HCEC 1CT (cell line): ENCODE data around the gene KLF4.

ENCODE experiments used
- DNase-seq: peaks from one replicate; pipeline ENCODE4 v3.0.0-alpha.2; 2017

The KLF4 gene

DNA sequence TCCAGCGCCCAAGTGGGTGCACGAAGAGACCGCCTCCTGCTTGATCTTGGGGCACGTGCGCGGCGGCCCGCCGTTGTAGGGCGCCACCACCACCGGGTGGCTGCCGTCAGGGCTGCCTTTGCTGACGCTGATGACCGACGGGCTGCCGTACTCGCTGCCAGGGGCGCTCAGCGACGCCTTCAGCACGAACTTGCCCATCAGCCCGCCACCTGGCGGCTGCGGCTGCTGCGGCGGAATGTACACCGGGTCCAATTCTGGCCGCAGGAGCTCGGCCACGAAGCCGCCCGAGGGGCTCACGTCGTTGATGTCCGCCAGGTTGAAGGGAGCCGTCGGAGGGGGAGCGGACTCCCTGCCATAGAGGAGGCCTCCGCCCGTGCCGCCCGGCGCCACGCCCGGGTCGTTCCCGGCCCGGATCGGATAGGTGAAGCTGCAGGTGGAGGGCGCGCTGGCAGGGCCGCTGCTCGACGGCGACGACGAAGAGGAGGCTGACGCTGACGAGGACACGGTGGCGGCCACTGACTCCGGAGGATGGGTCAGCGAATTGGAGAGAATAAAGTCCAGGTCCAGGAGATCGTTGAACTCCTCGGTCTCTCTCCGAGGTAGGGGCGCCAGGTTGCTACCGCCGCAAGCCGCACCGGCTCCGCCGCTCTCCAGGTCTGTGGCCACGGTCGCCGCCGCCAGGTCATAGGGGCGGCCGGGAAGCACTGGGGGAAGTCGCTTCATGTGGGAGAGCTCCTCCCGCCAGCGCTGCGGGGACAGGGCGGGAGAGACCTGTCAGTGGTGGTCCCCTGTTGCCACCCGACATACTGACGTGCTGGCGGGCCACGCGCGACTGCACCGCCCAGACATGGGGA lies 1.8 kb downstream of the KLF4 start:
- no peak for DNase-seq

DNA sequence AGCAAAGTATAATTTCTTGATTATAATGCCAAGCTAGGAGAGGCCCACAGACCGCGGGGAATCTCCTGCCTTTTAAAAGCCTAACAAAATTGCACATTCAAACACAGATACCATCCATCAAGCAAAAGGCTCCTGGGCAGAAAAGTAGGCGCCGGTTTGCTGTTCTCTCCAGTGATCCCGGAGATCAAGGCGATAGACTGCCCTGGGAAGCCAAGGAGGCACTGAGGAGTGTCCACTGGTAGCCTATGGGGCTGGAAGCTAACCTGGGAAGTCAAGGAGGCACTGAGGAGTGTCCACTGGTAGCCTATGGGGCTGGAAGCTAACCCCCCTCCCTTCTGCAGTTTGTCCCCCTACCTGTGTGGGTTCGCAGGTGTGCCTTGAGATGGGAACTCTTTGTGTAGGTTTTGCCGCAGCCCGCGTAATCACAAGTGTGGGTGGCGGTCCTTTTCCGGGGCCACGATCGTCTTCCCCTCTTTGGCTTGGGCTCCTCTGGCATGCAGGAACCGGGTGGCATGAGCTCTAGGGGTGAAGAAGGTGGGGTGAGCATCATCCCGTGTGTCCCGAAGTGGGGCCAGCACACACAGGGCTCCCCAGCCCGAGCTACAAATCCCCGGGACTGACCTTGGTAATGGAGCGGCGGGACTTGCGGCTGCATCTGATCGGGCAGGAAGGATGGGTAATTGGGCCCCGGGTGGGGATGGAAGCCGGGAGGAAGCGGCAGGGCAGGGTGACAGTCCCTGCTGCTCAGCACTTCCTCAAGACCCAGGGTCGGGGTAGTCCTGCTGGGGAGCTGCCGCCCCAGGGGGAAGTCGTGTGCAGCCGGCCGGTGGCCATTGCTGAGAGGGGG lies 2.7 kb downstream of the KLF4 start:
- no peak for DNase-seq

DNA sequence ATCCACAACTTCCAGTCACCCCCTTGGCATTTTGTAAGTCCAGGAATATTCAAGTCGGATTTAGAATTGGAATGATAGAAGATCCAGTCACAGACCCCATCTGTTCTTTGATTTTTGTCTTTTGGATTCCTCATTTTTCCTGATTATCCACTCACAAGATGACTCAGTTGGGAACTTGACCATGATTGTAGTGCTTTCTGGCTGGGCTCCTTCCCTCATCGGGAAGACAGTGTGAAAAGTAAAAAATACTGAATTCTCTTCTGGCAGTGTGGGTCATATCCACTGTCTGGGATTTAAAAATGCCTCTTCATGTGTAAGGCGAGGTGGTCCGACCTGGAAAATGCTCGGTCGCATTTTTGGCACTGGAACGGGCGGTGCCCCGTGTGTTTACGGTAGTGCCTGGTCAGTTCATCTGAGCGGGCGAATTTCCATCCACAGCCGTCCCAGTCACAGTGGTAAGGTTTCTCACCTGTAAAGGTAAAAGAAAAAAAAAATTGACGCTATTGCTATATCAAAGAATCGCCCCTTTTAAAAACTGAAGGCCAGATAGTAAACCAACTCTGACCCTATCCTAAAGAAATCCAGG lies 4.0 kb downstream of the KLF4 start:
- no peak for DNase-seq

DNA sequence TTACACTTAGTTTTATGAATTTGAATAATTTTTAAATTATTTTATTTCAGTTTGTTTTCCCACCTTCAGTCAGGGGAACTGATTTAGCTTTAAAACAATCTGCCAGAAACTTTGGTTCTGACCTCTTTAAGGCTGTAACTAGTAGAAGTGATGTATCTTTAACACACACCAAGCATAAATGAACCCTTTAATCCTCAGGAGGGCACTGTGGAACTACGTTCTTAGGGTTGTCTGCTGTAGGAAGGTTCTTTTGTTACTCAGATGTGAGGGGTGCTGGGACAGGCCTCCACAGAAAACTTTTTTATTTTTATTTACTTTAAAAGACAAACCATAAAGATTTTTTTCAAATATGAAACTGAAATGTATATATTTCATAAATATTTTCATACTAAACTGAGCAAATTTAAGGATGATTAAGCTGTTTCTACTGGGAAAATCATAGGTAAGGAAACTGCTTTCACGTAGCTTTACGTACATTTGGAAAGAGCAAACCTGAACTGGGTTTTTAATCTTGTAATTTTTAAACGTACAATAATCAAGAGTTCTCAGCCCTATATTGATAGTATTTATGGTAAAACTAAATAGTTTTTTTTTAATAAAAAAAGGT lies 5.3 kb downstream of the KLF4 start:
- peak; percentile 71 for DNase-seq

DNA sequence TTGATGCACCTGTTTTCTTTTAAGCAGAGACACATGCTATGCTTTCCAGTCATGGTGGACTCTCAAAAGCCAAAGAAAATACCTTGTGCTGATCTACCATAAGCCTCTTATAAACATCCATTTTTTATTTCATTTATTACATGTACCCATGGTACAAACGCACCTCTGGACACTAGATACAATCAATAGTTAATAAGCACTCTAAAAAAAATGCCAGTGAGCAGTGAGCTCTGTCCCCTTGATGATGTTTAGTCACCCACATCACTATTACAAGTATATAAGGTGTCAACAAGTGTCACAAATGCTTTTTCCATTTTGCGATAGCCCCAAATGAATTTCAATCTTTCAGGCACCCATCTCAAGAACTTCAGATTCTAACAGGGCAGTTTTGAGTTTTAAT lies 5.9 kb downstream of the KLF4 start:
- no peak for DNase-seq

DNA sequence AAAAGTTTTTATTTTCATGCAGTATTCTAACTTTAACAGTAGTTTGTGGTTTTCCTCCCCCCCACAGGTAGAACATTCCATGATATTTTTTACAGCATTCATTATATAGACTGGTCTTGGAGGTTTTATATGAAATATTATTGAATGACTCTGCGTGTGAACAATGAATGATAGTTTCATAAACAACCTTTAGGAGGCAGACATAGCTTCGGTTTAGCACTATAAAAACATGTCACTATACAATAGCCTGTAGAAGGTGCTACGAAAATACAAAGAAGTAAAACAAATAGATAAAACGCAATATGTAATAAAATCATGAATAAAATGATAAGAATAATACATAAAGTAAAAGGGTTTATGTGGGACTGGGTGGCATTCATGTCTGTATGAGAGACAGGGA lies 8.5 kb downstream of the KLF4 start:
- peak; percentile 35 for DNase-seq

DNA sequence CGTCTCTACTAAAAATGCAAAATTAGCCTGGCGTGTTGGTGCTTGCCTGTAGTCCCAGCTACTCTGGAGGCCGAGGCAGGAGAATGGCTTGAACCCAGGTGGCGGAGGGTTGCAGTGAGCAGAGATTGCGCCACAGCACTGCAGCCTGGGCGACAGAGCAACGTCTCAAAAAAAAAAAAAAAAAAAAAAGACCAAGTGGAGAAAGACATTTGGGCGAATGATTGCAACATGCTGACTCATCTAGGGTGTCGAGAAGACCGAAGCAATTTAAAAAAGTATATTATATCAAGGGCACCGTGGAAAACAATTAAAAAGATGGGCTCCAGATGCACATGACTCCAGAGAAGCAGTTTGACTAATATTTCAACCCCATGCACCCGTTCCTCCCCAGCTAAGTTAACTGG lies 9.2 kb downstream of the KLF4 start:
- peak; percentile 90 for DNase-seq

DNA sequence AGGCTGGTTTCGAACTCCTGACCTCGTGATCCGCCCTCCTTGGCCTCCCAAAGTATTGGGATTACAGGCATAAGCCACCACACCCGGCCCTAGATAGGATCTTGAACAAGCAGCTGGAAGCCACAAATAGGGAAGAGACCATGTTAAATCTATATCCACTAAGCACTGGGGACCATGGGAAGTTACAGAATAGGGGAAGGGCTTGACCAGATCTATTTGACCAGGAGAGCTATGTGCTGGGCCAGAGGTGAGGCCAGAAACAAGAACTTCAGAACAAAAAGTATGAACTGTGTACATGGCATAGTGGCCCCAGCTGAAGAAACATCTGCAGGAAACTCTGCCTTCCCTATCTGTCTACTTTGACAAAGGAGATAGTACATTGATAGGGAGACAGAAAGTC lies 10.8 kb downstream of the KLF4 start:
- no peak for DNase-seq

DNA sequence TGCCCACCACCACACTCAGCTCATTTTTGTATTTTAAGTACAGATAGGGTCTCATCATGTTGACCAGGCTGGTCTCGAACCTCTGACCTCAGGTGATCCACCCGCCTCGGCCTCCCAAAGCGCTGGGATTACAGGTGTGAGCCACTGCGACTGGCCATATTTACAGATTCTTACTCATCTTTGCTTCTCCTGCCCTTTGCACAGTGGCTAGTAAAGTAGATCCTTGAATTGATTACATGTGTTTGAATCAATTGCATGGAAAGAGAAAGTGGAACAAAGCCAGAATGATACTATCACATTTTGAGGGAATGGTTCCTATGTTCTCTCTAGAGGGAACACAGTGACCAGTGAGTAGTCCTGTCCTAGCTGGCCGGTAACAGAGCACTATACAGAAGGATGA lies 15.4 kb downstream of the KLF4 start:
- no peak for DNase-seq

DNA sequence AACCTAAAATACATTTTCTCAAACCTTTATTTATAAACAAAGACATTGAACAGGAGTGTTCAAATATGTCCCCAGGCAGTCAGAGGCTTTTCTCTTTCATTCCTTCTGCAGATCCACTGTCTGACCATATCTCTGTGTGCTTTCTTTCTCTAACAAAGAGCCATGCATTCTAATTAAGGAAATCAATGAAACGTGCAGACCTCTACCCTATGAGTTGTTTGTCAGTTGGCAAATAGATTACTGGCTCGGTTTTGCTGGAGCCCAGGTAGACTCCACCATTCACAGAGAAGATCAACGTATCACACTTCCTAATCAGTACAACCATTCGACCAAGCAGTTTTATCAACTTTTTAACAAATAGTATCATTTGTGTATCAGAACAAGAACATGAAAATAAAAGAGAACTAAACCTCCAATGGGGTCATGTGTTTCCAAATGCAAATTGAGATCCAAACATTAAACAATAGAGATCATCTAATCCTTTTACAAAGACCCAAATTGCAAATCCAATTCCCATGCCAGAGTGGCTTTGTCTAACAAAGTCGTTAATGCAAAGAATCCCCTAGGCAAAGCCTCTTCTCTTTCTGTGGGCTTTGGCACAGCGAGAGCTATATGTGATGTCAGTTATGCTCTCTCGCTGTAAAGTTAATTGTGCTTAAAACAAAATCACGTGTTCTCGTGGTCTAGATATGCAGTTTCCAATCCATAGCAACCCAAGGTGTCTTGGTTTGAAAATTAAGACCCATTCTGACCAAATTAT lies 16.8 kb downstream of the KLF4 start:
- DNase-seq = no peak

DNA sequence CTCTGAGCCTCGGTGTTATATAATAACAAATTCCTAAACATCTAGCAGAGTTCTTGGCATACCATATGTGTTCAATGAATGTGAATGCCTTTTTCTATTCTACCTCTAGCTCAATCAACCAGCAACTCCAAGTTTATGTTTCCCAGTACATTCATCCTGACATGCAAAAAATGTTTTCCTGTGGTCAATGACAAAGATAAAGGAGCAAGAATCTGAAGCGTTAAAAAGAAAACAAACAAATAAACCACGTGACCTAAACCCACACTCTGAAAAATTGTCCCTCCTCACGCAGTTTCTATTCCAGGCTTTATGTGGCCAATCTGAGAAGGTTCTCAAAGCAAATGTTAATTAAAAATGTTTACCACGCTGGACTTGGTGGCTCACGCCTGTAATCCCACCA lies 18.0 kb downstream of the KLF4 start:
- DNase-seq = no peak

DNA sequence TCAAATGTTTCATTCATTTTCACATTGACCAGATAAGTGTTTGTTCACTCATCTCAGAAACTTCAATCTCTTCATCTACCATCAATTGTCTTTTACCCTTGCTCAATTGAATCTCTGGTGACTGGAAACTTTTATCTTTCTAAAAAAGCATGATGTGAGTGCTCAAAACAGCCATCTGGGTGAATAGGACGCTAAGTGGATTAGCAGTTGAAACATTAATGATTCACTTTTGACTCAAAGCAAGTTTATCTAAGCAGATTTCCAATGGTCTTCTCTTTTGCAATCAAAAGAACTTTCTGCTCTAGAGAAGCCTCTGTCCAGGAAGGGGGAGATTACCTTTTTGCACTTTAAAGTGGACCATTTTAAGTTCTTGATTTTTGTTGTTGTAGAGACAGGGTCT lies 22.2 kb downstream of the KLF4 start:
- DNase-seq = peak; percentile 41

DNA sequence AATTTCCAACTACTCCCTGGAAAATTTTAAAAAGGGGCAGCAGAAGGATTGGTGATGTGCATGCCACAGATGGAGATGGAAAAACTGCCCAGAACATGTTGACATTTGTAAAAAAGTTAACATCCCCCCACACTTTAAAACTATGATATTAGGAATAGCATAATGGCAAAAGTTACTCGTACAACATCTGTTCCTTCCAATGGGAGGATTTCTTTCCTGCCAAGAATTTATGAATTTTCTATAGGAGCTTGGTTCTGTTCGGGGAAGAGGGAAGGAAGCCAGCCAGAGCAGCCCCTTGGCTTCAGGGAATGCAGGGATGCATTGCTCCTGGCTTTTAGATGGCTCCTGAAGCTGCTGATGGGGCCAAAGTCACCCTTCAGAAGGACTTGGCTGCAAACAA lies 22.7 kb downstream of the KLF4 start:
- DNase-seq = no peak

DNA sequence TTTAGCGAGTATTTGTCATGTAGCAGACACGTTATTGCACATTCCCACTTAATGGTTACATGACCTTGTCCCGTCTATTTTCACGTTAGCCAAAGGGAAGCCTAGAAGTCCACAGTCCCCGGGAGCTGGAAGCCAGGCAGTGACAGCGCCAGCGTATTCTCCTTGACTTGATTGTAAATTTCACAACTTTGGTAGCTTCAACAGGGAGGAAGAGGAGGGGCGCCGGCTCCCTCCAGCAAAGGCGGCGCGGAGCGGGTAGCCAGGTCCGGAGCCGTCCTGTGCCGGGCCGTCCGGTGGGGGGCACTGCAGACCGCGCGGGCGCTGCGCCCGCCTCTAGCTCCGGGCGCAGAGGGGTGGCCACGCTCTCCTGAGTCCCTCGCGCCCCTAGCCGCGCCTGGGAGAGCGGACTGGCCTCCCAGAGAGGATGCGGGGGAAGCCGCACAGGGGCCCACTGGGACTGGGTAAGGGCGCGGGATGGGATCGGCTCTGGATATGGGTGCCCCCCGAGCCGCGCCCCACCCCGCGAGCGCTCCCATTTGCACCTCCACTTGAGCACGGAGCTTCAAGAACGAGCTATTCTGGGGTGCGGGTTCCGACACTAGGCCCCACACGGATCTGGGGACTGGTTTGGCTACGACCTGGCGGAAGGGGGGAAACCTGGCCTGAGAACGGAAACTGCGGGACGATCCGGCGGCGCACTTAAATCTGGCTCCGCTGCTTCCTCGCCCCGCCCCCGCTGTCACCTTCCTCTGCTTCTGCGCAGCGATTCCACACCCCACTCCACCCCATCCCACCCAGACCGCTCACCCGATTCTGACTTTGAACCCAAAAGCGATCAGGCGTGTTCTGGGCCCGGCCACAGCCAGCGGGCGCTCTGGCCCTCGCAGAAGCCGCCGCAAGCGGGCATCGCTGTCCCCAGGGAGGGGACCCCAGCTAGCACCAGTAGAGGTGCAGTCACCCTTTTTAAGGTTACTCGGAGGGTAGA lies 23.8 kb downstream of the KLF4 start:
- DNase-seq = peak; percentile 68

DNA sequence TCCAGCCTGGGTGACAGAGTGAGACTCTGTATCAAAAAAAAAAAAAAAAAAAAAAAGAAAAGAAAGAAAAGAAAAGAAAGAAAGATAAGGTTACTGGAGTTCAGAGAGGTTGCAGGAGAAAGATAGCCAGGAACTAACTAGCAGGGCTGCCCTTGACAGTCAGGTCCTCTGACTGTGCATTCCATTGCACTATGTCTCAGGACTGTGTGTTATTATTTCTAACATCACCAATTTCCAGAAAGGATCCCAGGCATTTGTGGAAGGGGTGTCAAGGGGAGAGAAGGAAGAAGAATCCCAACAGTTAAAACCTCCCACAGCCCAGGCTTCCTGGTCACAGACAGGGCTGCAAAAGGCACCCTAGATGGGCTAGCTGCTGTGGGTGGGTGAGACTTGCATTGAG lies 25.1 kb downstream of the KLF4 start:
- DNase-seq = no peak

DNA sequence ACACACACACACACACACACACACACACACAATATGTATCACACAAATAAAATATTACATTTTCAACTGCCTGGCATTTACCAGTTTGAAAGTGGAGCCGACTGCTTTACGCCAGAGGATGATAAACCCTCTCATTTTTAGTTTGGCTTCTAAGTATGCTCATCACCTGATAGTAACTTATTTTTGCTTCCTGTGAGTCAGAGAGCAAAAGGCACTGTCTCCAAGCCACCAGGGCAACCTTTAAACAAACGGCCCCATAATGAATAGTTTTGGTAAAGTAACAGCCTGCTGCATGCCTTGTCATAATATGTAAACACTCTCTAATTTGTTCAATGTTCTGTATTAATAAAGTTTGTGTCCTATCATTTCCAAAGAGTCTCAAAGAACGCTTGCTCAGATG lies 26.9 kb downstream of the KLF4 start:
- peak; percentile 57 for DNase-seq

DNA sequence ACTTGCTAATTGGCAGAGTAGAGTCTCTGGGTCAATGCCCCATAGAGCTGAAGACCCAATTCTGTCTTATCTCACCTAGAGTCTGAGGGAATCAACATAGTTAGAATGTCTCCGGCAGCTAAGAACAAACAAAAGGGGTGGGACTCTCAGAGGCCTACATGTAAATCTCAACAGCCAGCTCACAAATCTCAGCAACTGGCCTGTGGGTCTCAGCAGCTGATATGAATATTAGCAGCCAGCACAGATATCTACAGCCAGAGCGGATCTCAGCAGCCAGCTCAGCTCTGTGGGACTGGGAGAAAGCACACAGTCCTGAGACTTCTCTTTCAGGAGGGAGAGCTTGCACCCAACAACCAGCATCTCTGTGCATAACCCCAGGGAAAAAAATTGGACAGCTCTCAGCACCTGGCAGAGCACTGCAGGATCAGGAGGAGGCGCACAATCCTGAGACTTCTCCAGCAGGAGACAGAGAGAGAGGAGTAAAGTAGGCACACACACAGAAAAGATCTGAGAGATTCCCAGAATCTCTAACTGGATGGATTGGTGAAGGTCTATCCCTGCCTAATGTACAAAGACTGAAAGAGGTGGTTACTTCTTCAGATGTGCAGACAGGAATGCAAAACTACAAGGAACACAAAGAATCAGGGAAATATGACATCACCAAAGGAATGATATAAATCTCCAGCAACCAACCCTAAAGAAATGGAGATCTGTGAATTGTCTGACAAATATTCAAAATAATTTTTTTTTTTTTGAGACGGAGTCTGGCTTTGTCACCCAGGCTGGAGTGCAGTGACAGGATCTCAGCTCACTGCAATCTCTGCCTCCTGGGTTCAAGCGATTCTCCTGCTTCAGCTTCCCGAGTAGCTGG lies 29.2 kb downstream of the KLF4 start:
- no peak for DNase-seq

DNA sequence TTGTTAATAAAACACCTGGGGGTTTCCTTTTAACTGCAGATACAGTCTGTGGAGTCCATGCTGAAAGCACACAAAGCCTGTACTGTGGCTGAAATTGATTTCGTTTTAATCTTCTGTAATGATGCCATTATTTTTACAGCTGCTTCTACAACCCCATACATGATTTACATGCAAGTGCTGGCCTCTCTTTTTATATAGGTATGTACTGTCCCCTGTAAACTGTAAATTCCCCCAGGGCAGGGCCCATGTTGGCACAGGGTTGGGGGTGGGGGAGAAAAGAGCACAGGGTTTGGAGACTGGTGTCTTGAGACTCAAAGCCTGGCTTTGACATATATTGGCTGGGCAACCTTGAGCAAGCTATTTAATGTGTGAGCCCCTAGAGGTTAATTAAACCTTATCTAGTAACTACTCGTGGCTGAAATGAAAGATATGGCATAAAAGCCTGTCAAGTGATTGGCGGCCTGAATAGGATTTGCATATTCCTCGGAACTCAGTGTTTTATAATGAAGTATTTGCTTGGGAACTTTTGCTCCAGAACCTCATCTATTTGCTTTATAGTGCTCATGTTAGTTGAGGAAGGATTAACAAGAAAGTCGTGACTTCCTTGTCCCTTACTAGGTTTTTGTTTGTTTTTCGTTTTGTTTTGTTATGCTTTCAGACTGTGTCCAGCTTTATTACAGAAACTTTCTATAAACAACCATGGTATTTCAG lies 34.0 kb downstream of the KLF4 start:
- DNase-seq = no peak

DNA sequence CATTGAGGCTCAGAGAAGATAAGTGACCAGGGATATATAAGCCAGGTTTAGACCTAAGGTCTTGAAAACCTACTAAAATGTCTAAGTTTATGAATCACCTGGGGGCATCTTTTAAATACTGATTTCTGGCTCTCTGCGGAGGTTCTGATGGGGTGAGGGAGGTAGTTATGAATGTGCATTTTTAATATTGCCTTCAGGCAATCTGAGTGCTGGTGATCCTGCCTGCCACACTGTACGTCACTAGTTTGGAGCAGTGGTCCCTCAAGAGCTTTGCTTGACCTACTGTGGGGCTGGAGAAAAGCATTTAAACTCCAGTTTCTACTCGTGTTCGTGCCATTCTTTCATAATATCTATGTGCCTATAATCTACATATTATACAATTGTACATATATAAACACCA lies 36.1 kb downstream of the KLF4 start:
- DNase-seq = no peak

DNA sequence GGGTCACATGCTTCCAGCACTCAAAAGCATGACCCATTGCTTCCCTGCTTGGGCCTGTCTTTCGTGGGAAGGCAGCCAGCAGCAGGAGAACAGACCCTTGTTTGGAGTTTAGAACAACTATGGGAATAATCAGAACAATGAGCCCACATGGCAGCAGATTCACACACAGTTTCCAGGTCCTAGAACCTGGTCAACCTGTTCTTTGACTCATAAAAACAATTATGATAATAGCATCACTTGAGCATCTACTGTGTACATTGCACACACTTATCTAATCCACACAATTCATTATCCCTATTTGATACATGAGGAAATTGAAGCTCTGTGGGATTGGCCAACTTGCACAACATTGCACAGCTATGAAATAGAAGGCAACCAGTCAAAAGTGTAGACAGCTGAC lies 41.7 kb downstream of the KLF4 start:
- DNase-seq = no peak
